ENCODE results near the gene CERCAM.

CERCAM gene

GRCh38 chr9:128469070-128469469 lies 48.4 kb downstream of the CERCAM start:
- DNase-seq = no peak

- no peak for DNase-seq
These were observed 49.9 kb downstream of the CERCAM start for GRCh38 chr9:128470560-128470959.

- DNase-seq = no peak
These were observed 52.4 kb downstream of the CERCAM start for GRCh38 chr9:128473104-128473503.

GRCh38 chr9:128475867-128476266 lies 55.2 kb downstream of the CERCAM start:
- no peak for DNase-seq

GRCh38 chr9:128479262-128479661 lies 58.6 kb downstream of the CERCAM start:
- DNase-seq = no peak

- DNase-seq = no peak
These were observed 60.9 kb downstream of the CERCAM start for GRCh38 chr9:128481561-128481960.

- no peak for DNase-seq
These were observed 61.5 kb downstream of the CERCAM start for GRCh38 chr9:128482186-128482585.

GRCh38 chr9:128484686-128485413 lies 64.2 kb downstream of the CERCAM start:
- DNase-seq = no peak

GRCh38 chr9:128485414-128485855 lies 64.8 kb downstream of the CERCAM start:
- DNase-seq = no peak

GRCh38 chr9:128486201-128486600 lies 65.5 kb downstream of the CERCAM start:
- no peak for DNase-seq
